ENCODE data around the gene IFI44.

GRCh38 chr1:78619032-78619431 is 30.6 kb upstream of the IFI44 start:
- TF ChIP-seq ZNF24 (IDR thresholded peaks at IDR 0.05) (no peak), CEBPZ (IDR thresholded peaks at IDR 0.05; ENCODE audit: low read depth, low read length) (no peak), GABPA (IDR thresholded peaks at IDR 0.05; ENCODE audit: low read depth) (no peak), PML (IDR thresholded peaks at IDR 0.05; ENCODE audit: low read length) (no peak), JUNB (IDR thresholded peaks at IDR 0.05) (no peak), ELK1 (IDR thresholded peaks at IDR 0.05; ENCODE audit: low read depth, low read length) (no peak), RCOR1 (conservative IDR thresholded peaks at IDR 0.05; ENCODE audit: low read depth, low read length) (no peak), CTCF (IDR thresholded peaks at IDR 0.05 in 2 of 3, conservative IDR thresholded peaks at IDR 0.05 in 1 of 3; ENCODE audit: control insufficient read depth in 2 of 3, extremely low read depth in 1 of 3, insufficient read depth in 1 of 3, low read depth in 3 of 3, low read length in 3 of 3) (no peak), EZH2 (IDR thresholded peaks at IDR 0.05; ENCODE audit: borderline replicate concordance, control insufficient read depth, low read depth, low read length) (no peak)
